ENCODE results near the gene SPOCK2. TPM values are rescaled to one million over a fixed set of nuclear protein-coding genes. Genes with fewer than 3 reads are reported as not detected.

SPOCK2 gene
- total and polyA plus RNA-seq, 2 donors (not counting 3 experiments of a cell fraction or from before 2014, with no cell fraction given) = 0.40 to 1.1 TPM

GRCh38 chr10:72049969-72050781 lies 38.2 kb downstream of the SPOCK2 start:
- TF ChIP-seq FOS (IDR thresholded peaks at IDR 0.05; ENCODE audit: borderline replicate concordance, insufficient read depth, low read length) (no peak), MAX (IDR thresholded peaks at IDR 0.05; ENCODE audit: insufficient read depth, insufficient read length) (no peak), POLR2A (IDR thresholded peaks at IDR 0.05; ENCODE audit: low read depth, low read length) (no peak), POLR2AphosphoS5 (IDR thresholded peaks at IDR 0.05; ENCODE audit: insufficient read depth, low read depth, low read length) (no peak)
- TF ChIP-seq, protein P1, sequence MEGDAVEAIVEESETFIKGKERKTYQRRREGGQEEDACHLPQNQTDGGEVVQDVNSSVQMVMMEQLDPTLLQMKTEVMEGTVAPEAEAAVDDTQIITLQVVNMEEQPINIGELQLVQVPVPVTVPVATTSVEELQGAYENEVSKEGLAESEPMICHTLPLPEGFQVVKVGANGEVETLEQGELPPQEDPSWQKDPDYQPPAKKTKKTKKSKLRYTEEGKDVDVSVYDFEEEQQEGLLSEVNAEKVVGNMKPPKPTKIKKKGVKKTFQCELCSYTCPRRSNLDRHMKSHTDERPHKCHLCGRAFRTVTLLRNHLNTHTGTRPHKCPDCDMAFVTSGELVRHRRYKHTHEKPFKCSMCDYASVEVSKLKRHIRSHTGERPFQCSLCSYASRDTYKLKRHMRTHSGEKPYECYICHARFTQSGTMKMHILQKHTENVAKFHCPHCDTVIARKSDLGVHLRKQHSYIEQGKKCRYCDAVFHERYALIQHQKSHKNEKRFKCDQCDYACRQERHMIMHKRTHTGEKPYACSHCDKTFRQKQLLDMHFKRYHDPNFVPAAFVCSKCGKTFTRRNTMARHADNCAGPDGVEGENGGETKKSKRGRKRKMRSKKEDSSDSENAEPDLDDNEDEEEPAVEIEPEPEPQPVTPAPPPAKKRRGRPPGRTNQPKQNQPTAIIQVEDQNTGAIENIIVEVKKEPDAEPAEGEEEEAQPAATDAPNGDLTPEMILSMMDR (IDR thresholded peaks at IDR 0.05; ENCODE audit: extremely low read depth in 1 of 2, insufficient read depth in 1 of 2, low read depth in 1 of 2, low read length in 2 of 2) = no peak
- H3K27me3 ChIP-seq (ENCODE audit: control insufficient read depth in 2 of 2, insufficient read depth in 2 of 2, low read length in 2 of 2) = no peaks in the 10 kb centered on the region
- no peaks in the 10 kb centered on the region for H3K4me1 ChIP-seq (ENCODE audit: control insufficient read depth, extremely low read depth, insufficient read depth, low read length)
- no peaks in the 10 kb centered on the region for H3K9me1 ChIP-seq (replicated peaks; ENCODE audit: control insufficient read depth, extremely low read depth, insufficient read depth, low read length)
- no peak overlapping the region for H3K27ac ChIP-seq (ENCODE audit: insufficient read depth, low read depth, low read length)
- no peak overlapping the region for H3K4me2 ChIP-seq (ENCODE audit: insufficient read depth, low read length)
- dilution Hi-C loops (cut with MboI; ENCODE audit: extremely low pct_ligation_motif_present, low sequenced_read_pairs) = no loop called here
- ChIA-PET CTCF (interaction anchor here (0.9 to 5.9 kb wide), 12 partner anchors 9 to 287 kb away, joined by 4 to 199 read pairs (median 28); no protein-coding TSS in a partner anchor), POLR2A (no interaction called here)
- FAIRE-seq (no peak), DNase-seq (ENCODE audit: low read depth, low spot score) (no peak)
- no TSS peak for BruUV-seq (replicated peaks)
- intact Hi-C loops (cut with micrococcal nuclease) = no loop called here
- no peaks in the 10 kb centered on the region for H4K20me1 ChIP-seq (replicated peaks; ENCODE audit: control insufficient read depth, extremely low read depth, insufficient read depth, low read length)
- H3K9ac ChIP-seq (replicated peaks; ENCODE audit: extremely low read depth, insufficient read depth, low read length) = no peak overlapping the region
- H3K36me3 ChIP-seq (ENCODE audit: control insufficient read depth in 2 of 2, extremely low read depth in 1 of 2, insufficient read depth in 2 of 2, low read length in 2 of 2) = no peaks in the 10 kb centered on the region
- no peaks in the 10 kb centered on the region for H3K9me3 ChIP-seq (replicated peaks; ENCODE audit: control insufficient read depth, insufficient read depth, low read length)
- H3K4me3 ChIP-seq (replicated peaks in 1 of 3; ENCODE audit: insufficient read depth in 1 of 3, low read depth in 1 of 3, low read length in 3 of 3) = no peak overlapping the region
- H3K79me2 ChIP-seq (ENCODE audit: control insufficient read depth, insufficient read depth, low read length) = no peaks in the 10 kb centered on the region
- H2AFZ ChIP-seq (ENCODE audit: low read depth, low read length) = no peak overlapping the region
